22Rv1 (cell line): ENCODE measurements around the gene ATAD5.
"Not testable (repeated sequence)": the region's sequence is repeated elsewhere in the genome, so short reads cannot be mapped to it uniquely, and the experiment has no call there.

Experiments used
- H3K27ac ChIP-seq: fragments of 450-650 bp; 2 replicates; pipeline ENCODE4 v1.5.1; 2017
- CTCF ChIP-seq: fragments of 450-650 bp; IDR thresholded peaks from 2 replicates; pipeline ENCODE4 v1.5.1; 2017; ENCODE audit warnings: mild to moderate bottlenecking
- ZFX ChIP-seq: fragments of 450-650 bp; IDR thresholded peaks from 2 replicates; pipeline ENCODE4 v1.6.1; 2017; ENCODE audit warnings: antibody characterized with exemption, borderline replicate concordance

ATAD5 gene

GRCh38 chr17:30905742-30906100, 74.0 kb downstream of the ATAD5 start:
- peak overlapping the region; percentile 83 for H3K27ac ChIP-seq
- TF ChIP-seq ZFX (no peak), CTCF (no peak)

- TF ChIP-seq ZFX (no peak), CTCF (no peak)
- peak within 1 kb of the TSS; percentile 83 for H3K27ac ChIP-seq
Observed at GRCh38 chr17:30906101-30906911, 74.5 kb downstream of the ATAD5 start, which contains the start of gene TEFM. Gene TEFM (minus strand): TSS chr17:30906238. CDS start chr17:30906198, 40 bp downstream.

GRCh38 chr17:30908717-30909420, 77.1 kb downstream of the ATAD5 start:
- H3K27ac ChIP-seq, result no peak overlapping the region
- TF ChIP-seq CTCF (no peak), ZFX (no peak)

- H3K27ac ChIP-seq, result not testable (repeated sequence)
Observed at GRCh38 chr17:30910151-30910550, 78.4 kb downstream of the ATAD5 start.

GRCh38 chr17:30913955-30914354, 82.2 kb downstream of the ATAD5 start:
- TF ChIP-seq CTCF (no peak), ZFX (no peak)
- no peak overlapping the region for H3K27ac ChIP-seq

- H3K27ac ChIP-seq, result no peak overlapping the region
- TF ChIP-seq CTCF (no peak), ZFX (no peak)
Observed at GRCh38 chr17:30915833-30916611, 84.3 kb downstream of the ATAD5 start.

- TF ChIP-seq CTCF (no peak), ZFX (no peak)
- no peak overlapping the region for H3K27ac ChIP-seq
Observed at GRCh38 chr17:30917050-30917449, 85.3 kb downstream of the ATAD5 start.
